ENCODE measurements around the gene AVPI1. TPM values are rescaled to one million over a fixed set of nuclear protein-coding genes. Genes with fewer than 3 reads are reported as not detected.

The AVPI1 gene
- total and polyA plus RNA-seq, 2 of the 13 experiments (the other 11 are each of a cell fraction or from before 2014, with no cell fraction given): 39.8 to 61.2 TPM

DNA sequence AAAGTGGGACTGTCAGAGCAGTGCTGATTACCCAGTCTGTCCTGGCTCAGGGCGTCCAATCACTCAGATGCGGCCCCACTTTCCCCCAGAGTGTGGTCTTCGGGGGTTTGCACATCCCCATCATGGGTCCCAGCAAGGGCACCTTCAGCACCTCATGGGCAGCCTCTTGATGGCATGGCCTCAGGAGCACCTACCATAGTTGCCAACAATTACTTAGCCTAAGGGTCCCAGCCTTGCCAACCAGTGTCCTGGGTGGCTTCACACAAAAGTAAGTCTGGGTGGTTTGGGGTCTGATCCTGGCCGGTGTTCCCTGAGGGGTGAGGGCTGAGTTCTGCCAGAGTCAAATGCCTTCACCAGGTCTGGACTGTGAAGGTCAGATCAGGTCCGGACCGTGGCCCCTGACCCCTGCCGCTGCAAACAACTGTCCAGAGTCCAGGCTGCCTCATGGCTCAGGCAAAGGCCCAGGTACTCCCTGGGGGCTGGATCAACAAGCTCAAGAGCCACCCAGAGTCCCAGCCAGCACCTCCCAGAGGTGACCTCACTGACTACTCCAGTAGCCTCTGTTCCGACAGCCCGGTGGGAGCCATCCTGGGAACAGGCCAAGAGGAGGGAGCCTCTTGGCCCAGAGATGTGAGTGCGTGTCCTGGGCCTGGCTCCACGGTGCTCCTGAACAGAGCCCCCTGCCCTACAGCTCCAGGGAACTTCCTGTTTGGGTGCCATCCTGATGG lies 20.3 kb upstream of the AVPI1 start (continued):
- TF ChIP-seq ZFY (CRISPR knock-in tag; IDR thresholded peaks at IDR 0.05): peak; percentile 60; the same call in 1 of the 2 replicates
- no peak for TF ChIP-seq MYNN (CRISPR knock-in tag; IDR thresholded peaks at IDR 0.05; ENCODE audit: low read depth)
- TF ChIP-seq HES4 (CRISPR knock-in tag; IDR thresholded peaks at IDR 0.05; ENCODE audit: borderline replicate concordance): no peak
- TF ChIP-seq, protein P1, sequence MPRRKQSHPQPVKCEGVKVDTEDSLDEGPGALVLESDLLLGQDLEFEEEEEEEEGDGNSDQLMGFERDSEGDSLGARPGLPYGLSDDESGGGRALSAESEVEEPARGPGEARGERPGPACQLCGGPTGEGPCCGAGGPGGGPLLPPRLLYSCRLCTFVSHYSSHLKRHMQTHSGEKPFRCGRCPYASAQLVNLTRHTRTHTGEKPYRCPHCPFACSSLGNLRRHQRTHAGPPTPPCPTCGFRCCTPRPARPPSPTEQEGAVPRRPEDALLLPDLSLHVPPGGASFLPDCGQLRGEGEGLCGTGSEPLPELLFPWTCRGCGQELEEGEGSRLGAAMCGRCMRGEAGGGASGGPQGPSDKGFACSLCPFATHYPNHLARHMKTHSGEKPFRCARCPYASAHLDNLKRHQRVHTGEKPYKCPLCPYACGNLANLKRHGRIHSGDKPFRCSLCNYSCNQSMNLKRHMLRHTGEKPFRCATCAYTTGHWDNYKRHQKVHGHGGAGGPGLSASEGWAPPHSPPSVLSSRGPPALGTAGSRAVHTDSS (CRISPR knock-in tag; conservative IDR thresholded peaks at IDR 0.05): no peak
- no peak for TF ChIP-seq ZFP1 (CRISPR knock-in tag; IDR thresholded peaks at IDR 0.05)
- no peak for TF ChIP-seq NFE2L2 (IDR thresholded peaks at IDR 0.05; ENCODE audit: low read length)
- TF ChIP-seq, protein P2, sequence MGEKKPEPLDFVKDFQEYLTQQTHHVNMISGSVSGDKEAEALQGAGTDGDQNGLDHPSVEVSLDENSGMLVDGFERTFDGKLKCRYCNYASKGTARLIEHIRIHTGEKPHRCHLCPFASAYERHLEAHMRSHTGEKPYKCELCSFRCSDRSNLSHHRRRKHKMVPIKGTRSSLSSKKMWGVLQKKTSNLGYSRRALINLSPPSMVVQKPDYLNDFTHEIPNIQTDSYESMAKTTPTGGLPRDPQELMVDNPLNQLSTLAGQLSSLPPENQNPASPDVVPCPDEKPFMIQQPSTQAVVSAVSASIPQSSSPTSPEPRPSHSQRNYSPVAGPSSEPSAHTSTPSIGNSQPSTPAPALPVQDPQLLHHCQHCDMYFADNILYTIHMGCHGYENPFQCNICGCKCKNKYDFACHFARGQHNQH (CRISPR knock-in tag; IDR thresholded peaks at IDR 0.05): no peak
- TF ChIP-seq POGZ (CRISPR knock-in tag; IDR thresholded peaks at IDR 0.05): peak; percentile 59; the same call in 1 of the 2 replicates
- TF ChIP-seq PHF20 (CRISPR knock-in tag; IDR thresholded peaks at IDR 0.05): 0 out of 2 replicates have a peak, but pooled peaks have one; percentile 52
- no peak for TF ChIP-seq ZSCAN29 (CRISPR knock-in tag; conservative IDR thresholded peaks at IDR 0.05)
- TF ChIP-seq, protein P3, sequence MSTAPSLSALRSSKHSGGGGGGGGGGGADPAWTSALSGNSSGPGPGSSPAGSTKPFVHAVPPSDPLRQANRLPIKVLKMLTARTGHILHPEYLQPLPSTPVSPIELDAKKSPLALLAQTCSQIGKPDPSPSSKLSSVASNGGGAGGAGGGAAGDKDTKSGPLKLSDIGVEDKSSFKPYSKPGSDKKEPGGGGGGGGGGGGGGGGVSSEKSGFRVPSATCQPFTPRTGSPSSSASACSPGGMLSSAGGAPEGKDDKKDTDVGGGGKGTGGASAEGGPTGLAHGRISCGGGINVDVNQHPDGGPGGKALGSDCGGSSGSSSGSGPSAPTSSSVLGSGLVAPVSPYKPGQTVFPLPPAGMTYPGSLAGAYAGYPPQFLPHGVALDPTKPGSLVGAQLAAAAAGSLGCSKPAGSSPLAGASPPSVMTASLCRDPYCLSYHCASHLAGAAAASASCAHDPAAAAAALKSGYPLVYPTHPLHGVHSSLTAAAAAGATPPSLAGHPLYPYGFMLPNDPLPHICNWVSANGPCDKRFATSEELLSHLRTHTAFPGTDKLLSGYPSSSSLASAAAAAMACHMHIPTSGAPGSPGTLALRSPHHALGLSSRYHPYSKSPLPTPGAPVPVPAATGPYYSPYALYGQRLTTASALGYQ (CRISPR knock-in tag; IDR thresholded peaks at IDR 0.05): no peak
- TF ChIP-seq, protein P4, sequence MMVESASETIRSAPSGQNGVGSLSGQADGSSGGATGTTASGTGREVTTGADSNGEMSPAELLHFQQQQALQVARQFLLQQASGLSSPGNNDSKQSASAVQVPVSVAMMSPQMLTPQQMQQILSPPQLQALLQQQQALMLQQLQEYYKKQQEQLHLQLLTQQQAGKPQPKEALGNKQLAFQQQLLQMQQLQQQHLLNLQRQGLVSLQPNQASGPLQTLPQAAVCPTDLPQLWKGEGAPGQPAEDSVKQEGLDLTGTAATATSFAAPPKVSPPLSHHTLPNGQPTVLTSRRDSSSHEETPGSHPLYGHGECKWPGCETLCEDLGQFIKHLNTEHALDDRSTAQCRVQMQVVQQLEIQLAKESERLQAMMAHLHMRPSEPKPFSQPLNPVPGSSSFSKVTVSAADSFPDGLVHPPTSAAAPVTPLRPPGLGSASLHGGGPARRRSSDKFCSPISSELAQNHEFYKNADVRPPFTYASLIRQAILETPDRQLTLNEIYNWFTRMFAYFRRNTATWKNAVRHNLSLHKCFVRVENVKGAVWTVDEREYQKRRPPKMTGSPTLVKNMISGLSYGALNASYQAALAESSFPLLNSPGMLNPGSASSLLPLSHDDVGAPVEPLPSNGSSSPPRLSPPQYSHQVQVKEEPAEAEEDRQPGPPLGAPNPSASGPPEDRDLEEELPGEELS (CRISPR knock-in tag; IDR thresholded peaks at IDR 0.05): peak; percentile 65; the same call in 1 of the 2 replicates
- TF ChIP-seq, protein P5, sequence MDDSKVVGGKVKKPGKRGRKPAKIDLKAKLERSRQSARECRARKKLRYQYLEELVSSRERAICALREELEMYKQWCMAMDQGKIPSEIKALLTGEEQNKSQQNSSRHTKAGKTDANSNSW (CRISPR knock-in tag; IDR thresholded peaks at IDR 0.05; ENCODE audit: borderline replicate concordance): no peak
- TF ChIP-seq SETDB1 (CRISPR knock-in tag; IDR thresholded peaks at IDR 0.05; ENCODE audit: borderline replicate concordance): no peak
- TF ChIP-seq, protein P6, sequence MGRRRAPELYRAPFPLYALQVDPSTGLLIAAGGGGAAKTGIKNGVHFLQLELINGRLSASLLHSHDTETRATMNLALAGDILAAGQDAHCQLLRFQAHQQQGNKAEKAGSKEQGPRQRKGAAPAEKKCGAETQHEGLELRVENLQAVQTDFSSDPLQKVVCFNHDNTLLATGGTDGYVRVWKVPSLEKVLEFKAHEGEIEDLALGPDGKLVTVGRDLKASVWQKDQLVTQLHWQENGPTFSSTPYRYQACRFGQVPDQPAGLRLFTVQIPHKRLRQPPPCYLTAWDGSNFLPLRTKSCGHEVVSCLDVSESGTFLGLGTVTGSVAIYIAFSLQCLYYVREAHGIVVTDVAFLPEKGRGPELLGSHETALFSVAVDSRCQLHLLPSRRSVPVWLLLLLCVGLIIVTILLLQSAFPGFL (CRISPR knock-in tag; IDR thresholded peaks at IDR 0.05): no peak
- TF ChIP-seq, protein P7, sequence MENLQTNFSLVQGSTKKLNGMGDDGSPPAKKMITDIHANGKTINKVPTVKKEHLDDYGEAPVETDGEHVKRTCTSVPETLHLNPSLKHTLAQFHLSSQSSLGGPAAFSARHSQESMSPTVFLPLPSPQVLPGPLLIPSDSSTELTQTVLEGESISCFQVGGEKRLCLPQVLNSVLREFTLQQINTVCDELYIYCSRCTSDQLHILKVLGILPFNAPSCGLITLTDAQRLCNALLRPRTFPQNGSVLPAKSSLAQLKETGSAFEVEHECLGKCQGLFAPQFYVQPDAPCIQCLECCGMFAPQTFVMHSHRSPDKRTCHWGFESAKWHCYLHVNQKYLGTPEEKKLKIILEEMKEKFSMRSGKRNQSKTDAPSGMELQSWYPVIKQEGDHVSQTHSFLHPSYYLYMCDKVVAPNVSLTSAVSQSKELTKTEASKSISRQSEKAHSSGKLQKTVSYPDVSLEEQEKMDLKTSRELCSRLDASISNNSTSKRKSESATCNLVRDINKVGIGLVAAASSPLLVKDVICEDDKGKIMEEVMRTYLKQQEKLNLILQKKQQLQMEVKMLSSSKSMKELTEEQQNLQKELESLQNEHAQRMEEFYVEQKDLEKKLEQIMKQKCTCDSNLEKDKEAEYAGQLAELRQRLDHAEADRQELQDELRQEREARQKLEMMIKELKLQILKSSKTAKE (CRISPR knock-in tag; IDR thresholded peaks at IDR 0.05; ENCODE audit: borderline replicate concordance): peak; percentile 49; the same call in 1 of the 2 replicates
- no peak for TF ChIP-seq CC2D1A (CRISPR knock-in tag; IDR thresholded peaks at IDR 0.05)
- TF ChIP-seq MXI1 (IDR thresholded peaks at IDR 0.05; ENCODE audit: borderline replicate concordance, low read depth, low read length): no peak
- TF ChIP-seq ZNF468 (CRISPR knock-in tag; IDR thresholded peaks at IDR 0.05): no peak

Data from HepG2 (cell line).